NB4 (cell line): ENCODE results near the gene NRXN3.

Experiments
- DNase-seq: peaks from one replicate; pipeline ENCODE4 v3.0.0; 2010; ENCODE audit warnings: low read depth
- H3K4me3 ChIP-seq: one replicate; pipeline ENCODE4 v1.5.1; 2011; ENCODE audit warnings: mild to moderate bottlenecking, low read depth, low read length, moderate library complexity
- CTCF ChIP-seq: IDR thresholded peaks from one replicate; pipeline ENCODE4 v1.5.1; 2012; ENCODE audit warnings: low read depth, low read length
- MAX ChIP-seq: IDR thresholded peaks from 2 replicates; pipeline ENCODE4 v1.6.1; 2011; ENCODE audit warnings: low read depth, low read length
- MYC ChIP-seq: IDR thresholded peaks from 2 replicates; pipeline ENCODE4 v1.6.1; 2011; ENCODE audit warnings: low read depth, low read length
- POLR2A ChIP-seq: IDR thresholded peaks from 2 replicates; pipeline ENCODE4 v1.6.1; 2011; ENCODE audit warnings: mild to moderate bottlenecking; ENCODE audit not compliant: insufficient read length; ENCODE audit errors: extremely low read depth

The NRXN3 gene

GRCh38 chr14:79404874-79405511 is 1234.8 kb downstream of the NRXN3 start:
- no peak overlapping the region for H3K4me3 ChIP-seq
- no peak for DNase-seq
- TF ChIP-seq POLR2A (no peak), CTCF (no peak), MYC (no peak), MAX (no peak)

GRCh38 chr14:79405512-79405910 is 1235.3 kb downstream of the NRXN3 start:
- no peak overlapping the region for H3K4me3 ChIP-seq
- TF ChIP-seq MAX (no peak), POLR2A (no peak), CTCF (no peak), MYC (no peak)
- no peak for DNase-seq

GRCh38 chr14:79407572-79407971 is 1237.4 kb downstream of the NRXN3 start:
- H3K4me3 ChIP-seq, result no peak overlapping the region
- DNase-seq, result no peak
- TF ChIP-seq MAX (no peak), CTCF (no peak), MYC (no peak), POLR2A (no peak)

- H3K4me3 ChIP-seq, result no peak overlapping the region
- no peak for DNase-seq
- TF ChIP-seq CTCF, result no peak
Measured at GRCh38 chr14:79408696-79409095, 1238.5 kb downstream of the NRXN3 start.

- no peak for TF ChIP-seq MAX
- no peak for TF ChIP-seq MYC
Measured at GRCh38 chr14:79411403-79412174, 1241.4 kb downstream of the NRXN3 start.

GRCh38 chr14:79412822-79413221 is 1242.6 kb downstream of the NRXN3 start:
- no peak for DNase-seq
- no peak overlapping the region for H3K4me3 ChIP-seq
- TF ChIP-seq MYC (no peak), CTCF (no peak), MAX (no peak), POLR2A (no peak)

More at GRCh38 chr14:79411403-79412174, 1241.4 kb downstream of the NRXN3 start:
- H3K4me3 ChIP-seq, result no peak overlapping the region
- no peak for DNase-seq
